Skeletal muscle cell (primary cell): Measurements from ENCODE around the gene CAPN13.

ENCODE experiments used
- DNase-seq: peaks from one replicate; pipeline ENCODE4 v3.0.0-alpha.2; 2010; ENCODE audit warnings: low read depth
- H3K4me3 ChIP-seq: 2 replicates; pipeline ENCODE4 v1.5.1; 2011; ENCODE audit warnings: low read depth, mild to moderate bottlenecking, control low read depth, low read length, moderate library complexity

Gene CAPN13

GRCh38 chr2:30765876-30766470, 41.3 kb downstream of the CAPN13 start:
- H3K4me3 ChIP-seq, result no peak overlapping the region
- no peak for DNase-seq

DNA sequence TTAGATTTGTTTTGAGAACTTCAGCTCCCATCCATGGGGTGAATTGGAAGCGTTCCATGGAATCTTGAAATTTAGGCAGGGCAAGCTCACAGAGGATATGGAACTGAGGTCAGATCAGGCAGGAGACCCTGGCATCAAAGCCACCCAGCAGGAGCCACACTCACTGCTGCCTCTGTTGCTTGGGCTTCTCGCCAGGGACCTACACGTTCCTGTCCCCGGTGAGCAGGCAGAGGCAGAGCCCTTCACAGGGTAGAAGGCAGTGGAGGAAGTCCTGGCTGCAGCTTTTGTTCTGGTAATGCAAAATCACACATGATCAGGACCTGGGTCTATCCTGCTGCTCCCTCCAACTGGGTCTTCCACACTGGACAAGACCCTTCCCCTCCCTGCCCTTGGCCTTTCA, 42.1 kb downstream of the CAPN13 start:
- no peak overlapping the region for H3K4me3 ChIP-seq
- DNase-seq, result no peak

- DNase-seq, result no peak
- H3K4me3 ChIP-seq, result no peak overlapping the region
Measured at GRCh38 chr2:30764021-30764800, 43.0 kb downstream of the CAPN13 start.

DNA sequence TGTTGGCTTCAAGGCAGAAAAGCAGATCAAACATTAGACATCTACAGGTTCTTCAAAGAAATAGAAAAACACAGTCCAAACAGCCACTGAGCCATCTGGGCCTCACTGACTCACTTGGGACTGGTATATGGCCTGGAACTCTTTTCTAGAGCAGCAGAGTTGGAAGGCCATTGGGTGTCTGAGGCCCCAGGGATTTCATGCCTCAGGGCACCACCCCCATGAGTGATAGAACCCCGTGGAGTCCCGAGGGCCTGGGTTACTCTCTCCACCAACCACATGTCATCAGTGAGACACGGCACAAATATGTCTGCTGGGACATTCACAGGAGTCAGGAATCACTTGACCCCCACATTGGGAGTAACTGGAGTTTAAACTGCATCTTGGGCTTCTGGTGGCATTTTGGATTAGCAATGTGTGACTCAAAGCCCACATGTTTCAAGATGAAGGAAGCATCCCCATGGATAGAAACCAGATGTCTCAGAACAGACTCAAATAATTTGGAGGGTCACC, 44.0 kb downstream of the CAPN13 start:
- no peak for DNase-seq
- no peak overlapping the region for H3K4me3 ChIP-seq

- DNase-seq, result no peak
- no peak overlapping the region for H3K4me3 ChIP-seq
Measured at GRCh38 chr2:30761226-30761625, 46.0 kb downstream of the CAPN13 start.

GRCh38 chr2:30759481-30759880, 47.8 kb downstream of the CAPN13 start:
- no peak overlapping the region for H3K4me3 ChIP-seq
- DNase-seq, result no peak

- DNase-seq, result no peak
- no peak overlapping the region for H3K4me3 ChIP-seq
Measured at GRCh38 chr2:30758191-30758651, 49.0 kb downstream of the CAPN13 start.

DNA sequence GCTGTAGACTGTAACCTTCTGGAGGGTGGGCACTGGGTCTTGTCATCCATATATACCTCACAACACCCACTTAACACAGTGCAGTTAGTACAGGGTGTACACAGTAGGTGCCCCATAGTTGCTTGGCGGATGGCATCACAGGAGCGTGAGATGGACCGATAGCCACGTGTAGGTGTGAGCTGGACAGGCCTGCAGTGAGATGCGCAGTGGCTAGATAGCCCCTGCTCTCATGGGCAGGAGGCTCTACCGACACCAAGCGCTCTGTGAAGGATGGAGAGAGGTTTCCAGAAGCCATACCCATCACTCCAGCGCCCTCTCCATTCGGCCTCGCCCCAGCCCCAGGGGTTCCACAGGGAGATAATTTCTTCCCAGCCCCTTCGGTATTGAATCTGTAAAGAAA, 49.5 kb downstream of the CAPN13 start:
- no peak overlapping the region for H3K4me3 ChIP-seq
- no peak for DNase-seq

DNA sequence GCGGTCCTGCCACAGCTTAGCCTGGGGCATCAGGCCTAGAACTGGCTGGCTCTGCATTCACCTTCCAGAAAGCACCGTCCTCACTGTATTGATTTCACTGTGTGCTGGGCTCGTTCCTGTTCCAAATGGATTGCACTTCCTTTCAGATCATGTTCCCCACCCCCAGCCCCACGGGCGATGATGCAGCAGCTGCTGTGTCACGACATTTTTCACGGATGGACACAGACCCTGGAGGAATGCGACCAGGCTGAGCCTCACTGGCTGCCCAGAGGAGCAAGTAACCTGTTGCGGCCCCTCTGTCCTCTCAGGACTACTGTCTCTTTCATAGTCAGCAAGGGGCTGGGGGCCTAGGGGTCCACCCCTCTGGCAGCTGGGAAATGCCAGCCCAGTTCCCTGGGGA, 50.3 kb downstream of the CAPN13 start:
- DNase-seq, result no peak
- H3K4me3 ChIP-seq, result no peak overlapping the region

DNA sequence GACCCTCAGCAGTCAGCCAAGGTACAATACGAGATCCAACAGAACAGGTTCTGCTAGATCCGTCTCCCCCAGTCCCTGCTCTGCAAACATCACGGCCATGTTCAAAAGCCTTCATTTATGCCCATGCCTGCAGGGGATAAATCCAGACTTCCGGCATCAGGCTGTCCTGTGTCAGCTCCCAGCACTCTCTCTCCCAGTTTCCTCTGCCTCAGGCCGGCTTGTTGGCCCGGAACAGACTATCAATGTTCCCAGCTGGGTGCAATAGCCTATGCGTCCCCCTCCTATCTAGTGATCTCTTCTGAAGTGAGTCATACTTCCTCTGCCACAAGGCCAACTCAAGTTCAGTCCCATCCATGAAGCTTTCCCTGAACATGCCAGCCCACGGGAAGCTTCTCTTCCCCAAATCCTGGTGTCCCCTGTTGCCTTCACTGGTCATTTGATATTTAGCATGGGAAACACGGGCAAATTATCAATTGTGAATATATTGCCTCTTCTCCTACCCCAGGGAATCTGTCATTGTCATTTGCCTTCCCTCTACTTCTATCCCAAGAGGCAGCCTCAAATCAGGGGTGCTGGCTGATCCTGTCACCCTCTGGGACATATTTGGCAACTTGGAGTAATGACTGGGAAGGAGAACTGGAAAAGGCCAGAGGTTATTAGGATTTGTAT, 51.1 kb downstream of the CAPN13 start:
- no peak for DNase-seq

DNA sequence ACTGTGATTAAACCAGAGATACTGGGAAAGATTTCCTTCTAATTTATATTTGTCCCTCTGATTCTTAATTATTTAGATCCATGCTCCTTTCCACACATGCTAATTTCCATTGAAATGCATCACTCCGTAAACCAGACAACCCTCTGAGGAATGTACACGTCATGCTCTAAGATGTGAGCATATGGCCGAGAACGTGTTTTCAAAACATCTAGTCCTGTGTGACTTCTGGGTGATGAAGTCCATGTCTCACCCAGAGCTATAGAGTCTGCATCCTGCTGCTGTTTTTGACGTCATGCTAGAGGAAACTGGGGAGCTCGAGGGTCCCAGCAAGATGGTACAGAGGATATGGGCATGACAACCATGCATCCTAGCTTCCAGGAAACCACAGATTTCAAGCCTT, 53.6 kb downstream of the CAPN13 start:
- DNase-seq, result no peak
- no peak overlapping the region for H3K4me3 ChIP-seq

More for the DNA sequence above, 51.1 kb downstream of the CAPN13 start:
- no peak overlapping the region for H3K4me3 ChIP-seq

GRCh38 chr2:30752811-30753210, 54.4 kb downstream of the CAPN13 start:
- H3K4me3 ChIP-seq, result no peak overlapping the region
- no peak for DNase-seq

GRCh38 chr2:30747206-30747605, 60.0 kb downstream of the CAPN13 start:
- no peak for DNase-seq
- no peak overlapping the region for H3K4me3 ChIP-seq

DNA sequence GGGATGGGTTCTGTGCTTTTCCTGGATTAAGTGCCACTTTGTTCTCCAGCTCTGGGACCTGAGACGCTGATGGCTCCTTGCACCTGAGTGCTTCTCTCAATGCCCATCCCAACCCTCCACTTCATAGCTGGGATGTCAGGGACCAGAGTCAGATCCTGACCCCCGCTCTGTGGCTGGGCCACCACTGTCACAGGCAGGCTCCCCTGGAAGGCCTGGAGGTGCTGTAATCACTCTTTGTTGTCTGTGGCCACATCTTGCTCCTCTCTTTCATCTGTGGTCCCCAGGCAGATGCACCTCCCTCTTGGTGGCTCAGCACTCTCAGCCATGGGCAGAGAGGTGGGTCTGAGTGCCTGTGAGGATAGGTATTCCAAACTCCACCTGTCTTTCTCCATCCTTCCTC, 62.4 kb downstream of the CAPN13 start:
- no peak overlapping the region for H3K4me3 ChIP-seq
- no peak for DNase-seq

DNA sequence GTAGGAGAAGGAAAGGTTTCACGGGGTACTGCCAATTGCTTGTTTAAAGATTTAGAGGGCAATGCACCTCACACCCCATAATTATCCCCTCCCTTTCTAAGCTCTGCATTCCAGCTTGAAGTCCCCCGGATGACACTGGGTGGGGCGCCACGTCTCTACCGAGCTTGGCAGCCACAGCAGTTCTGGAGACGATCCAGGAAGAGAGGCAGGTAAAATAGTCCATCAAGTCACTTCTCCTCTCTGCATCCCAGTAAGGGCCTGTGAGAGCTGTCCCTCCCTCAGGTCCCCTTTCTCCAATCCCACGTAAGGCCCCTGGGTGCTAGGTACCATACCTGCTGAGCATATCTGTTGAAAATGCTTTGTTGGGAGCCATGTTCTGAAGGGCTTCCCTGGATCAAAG, 65.7 kb downstream of the CAPN13 start:
- no peak overlapping the region for H3K4me3 ChIP-seq

GRCh38 chr2:30738141-30738911, 68.9 kb downstream of the CAPN13 start:
- no peak overlapping the region for H3K4me3 ChIP-seq
- DNase-seq, result no peak

More for the DNA sequence above, 65.7 kb downstream of the CAPN13 start:
- DNase-seq, result no peak

GRCh38 chr2:30737326-30737610, 70.0 kb downstream of the CAPN13 start:
- no peak for DNase-seq
- no peak overlapping the region for H3K4me3 ChIP-seq

GRCh38 chr2:30736461-30737325, 70.6 kb downstream of the CAPN13 start:
- DNase-seq, result no peak
- H3K4me3 ChIP-seq, result no peak overlapping the region

DNA sequence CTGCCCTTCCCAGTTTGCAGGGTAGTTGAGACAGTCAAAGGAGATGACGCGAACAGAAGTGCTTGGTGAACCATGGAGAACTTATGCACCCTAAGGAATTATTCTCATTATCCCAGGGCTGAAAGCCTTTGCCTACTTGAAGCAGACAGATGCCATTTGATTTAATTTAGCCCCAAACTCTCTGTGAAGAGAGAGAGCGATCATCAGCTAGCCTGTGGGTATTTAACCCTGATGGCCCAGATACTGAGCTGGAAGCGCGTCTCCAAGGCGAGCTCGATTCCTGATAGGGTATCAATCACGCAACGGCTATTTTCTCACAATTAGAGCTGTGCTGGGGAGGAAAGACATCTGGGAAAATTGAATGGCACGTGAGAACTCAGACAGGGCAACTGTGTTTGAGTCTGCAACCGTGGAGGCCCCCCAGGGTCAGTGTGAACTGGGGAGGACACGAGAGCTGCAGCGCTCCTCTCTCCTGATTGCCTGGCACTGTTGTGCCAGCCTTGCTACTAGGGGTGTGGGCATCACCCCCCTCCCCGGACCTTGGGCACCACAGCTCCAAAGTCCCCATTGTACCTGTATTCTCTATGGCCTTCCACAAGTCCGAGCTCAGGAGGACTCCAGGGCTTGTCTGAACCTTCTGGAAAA, 73.2 kb downstream of the CAPN13 start:
- no peak for DNase-seq
- no peak overlapping the region for H3K4me3 ChIP-seq
